GM18526 (cell line): ENCODE results near the gene KRT75.

ENCODE experiments used
- POLR2A ChIP-seq: IDR thresholded peaks from 3 replicates; pipeline ENCODE4 v1.6.1; 2011; ENCODE audit not compliant: insufficient read length; ENCODE audit errors: extremely low read depth

Gene KRT75

DNA sequence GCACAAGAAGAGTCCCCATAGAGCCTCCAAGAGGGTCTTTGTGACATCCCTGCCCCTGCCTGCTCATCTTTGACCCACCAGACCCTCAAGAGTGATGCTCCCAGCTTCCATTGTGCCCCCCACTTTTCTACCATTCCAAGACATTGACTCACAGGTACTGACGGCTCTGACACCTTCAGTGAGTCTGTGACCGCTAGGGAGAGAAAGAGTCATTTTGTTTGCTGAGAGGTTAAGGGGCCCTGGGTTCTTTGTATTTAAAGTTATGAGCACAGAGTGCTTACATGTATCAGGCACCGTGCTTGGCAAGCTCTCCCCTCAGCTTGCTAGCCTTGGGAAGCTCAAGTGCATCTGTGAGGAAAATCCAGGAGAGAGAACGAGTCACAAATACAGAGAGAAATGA, 21.0 kb downstream of the KRT75 start:
- no peak for TF ChIP-seq POLR2A

DNA sequence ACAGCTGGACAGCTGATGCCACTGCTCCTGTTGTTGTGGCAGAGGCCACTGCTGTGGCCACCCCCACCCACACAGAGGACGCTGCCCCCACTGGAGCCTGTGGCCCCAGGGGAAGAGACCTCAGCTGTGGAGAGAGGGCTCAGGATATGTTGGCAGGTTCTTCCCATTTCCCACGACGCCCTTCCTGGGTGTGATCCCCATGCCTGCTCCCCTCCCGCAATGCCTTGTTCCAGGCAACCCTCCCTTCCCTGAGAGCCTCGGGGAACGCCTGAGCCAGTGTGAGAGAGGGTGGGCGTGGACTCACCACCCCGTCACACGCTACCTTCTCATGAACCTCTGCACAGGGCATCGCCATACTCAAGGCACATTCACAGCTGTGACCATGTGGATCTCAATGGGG, 22.4 kb downstream of the KRT75 start:
- no peak for TF ChIP-seq POLR2A

DNA sequence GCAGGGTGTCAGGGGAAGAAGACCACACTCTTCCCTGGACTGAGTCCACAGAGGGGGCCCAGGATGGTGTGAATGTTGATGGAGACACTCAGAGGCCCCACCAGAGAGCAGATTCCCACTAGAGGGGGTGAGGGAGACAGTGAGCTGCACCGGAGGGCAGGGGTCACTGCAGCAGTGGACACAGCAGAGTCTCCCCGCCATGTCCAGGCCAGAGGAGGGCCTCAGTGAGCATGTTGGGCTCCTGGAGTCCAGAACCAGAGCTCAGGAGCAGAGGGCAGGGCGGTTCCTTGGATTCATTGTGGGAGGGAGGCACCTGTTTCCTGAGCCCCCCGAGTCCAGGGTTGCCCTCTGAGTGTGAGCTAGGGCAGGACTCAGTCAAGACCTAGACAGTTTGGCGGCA, 26.3 kb downstream of the KRT75 start:
- no peak for TF ChIP-seq POLR2A

DNA sequence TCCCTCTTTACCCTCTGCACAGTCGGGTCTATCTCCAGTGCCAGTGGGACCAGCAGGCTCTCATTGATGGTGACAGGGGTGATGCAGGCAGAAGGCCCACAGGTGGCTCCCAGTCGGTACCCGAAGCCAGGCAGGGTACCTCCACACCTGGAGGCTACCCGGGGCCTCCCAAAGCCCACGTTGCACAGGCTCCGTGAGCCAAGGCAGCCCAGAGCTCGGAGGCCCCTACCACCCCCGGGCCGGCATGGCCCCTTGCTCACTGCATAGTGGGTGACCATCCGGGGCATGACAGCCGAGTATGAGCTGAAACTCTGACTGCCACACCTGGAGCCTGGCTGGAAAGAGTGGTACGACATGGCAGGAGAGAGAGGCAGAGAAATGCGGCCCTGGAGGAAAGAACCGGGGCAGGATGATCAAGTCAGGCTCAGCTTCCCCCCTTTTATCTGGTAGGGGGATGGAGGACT, 28.2 kb downstream of the KRT75 start, which contains the start of gene KRT82:
Gene KRT82, minus strand, starts transcription at position 414 of the 464 bp plus-strand sequence. Its CDS starts 58 bp downstream, at position 356.
- TF ChIP-seq POLR2A: no peak

DNA sequence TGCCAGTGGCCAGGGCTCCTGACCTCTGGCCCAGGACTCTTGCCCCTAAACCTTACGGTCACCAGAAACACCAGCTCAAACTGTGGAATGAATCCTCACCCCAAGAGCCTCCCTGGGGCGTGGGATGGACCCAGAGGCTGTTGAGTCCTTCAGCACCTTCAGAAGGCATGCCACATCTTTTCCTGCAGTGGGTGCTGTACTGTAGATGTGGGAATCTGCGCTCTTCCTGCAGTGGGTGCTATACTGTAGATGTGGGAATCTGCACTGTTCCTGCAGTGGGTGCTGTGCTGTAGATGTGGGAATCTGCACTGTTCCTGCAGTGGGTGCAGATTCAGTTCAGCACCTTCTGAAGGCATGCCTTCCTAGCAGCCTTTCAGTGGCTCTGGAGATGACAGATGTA, 29.2 kb downstream of the KRT75 start:
- TF ChIP-seq POLR2A: no peak

DNA sequence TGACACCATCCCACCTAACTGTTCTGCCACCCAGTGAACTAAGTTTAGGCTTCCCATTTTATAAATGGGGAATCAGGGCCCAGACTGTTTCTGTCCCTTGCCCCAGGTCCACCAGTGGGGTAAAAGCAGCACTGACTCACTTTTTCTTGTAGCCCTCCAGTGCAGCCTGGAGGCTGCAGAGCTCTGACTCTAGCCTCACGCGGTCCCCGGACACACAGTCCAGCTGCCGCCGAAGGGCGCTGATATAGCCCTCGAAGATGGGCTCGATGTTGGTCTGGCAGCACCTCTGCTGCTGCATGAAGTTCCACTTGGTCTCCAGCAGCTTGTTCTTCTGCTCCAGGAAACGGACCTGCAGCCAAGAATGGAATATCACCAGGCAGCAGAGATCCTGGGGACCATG, 30.6 kb downstream of the KRT75 start:
- TF ChIP-seq POLR2A: no peak

DNA sequence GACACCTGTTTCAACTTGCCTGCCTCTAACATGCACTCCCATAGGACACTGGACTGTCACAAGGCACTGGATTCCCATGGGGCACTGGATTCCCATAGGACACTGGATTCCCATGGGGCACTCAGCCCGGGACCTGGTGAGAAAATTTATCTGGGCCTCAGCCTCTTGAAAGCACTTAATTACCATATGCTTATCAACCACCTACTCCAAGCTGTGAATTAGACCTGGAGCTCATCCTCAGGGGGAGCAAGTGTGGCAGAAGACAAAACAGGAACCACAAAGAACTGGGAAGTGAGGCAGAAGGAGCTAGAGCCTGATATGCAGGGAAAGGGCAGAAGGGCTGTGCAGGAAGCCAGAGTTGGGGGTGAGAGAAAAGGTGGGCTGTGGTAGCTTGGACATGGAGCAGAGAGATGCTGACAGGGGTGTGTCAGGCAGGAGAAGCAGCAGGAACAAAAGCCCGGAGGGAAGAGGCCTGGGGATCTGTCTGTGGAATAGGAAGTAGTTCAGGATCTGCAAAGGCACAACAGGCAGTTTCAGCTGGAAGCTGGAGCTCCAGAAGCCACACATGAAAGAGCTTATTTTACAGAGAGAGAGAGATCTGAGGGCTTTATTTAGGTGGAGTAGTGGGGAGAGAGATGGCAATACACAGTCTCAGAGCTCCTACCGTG, 31.2 kb downstream of the KRT75 start:
- no peak for TF ChIP-seq POLR2A

DNA sequence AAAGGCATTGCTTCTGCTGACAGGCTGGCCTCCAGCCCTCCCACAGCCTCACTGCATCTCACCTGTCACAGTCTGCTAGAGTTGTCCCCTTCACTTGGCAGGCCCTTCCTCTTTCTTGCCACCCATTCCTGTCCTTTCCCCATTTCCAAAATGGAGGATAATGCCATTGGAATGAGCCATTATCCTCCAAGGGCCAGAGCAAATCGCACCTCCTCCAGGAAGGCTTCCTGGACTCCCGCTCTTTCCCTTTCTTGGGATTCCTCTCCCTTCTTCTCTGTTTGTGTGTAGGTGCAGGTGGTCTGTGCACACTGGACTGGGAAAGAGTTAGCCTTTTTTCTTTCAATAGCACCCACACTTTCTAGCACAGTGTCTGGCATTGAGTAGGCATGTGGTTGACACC, 31.8 kb downstream of the KRT75 start:
- no peak for TF ChIP-seq POLR2A

DNA sequence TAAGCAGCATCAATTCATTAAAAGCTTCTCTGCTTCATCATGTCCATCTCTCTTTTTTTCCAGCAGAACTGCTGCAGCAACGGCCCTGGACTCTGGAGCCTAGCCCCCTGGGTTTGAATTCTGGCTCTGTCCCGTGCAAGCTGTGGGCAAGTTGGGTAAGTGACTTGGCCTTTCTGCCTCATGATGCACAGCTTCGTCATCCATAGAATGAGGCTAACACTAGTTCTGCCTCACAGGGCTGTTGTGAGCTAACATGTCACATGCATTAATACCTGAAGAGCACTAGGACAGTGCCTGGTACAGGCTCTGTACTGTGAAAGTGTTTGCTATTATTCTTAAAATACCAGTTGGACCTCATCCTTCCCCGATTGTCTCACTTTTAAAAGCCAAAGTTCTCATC, 32.2 kb downstream of the KRT75 start:
- no peak for TF ChIP-seq POLR2A

DNA sequence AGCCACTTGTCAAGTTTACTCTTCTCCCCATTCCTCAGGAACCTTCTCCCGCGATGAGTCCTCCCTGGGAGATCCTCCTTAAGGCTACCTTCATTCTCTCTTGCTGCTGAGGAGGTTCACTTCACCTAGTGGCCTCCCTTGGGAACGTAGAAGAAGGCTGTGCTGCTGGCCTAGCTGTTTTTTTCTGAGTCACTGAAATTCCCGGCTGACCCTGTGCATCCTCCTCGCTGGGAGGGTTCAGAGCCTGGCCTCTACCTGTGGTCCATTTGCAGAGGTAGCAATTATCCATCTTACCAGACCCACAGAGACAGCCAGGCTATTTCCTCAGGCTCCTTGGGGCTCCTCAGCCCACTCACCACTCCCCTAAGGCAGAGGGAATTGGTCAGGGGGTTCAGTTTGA, 32.6 kb downstream of the KRT75 start:
- no peak for TF ChIP-seq POLR2A

DNA sequence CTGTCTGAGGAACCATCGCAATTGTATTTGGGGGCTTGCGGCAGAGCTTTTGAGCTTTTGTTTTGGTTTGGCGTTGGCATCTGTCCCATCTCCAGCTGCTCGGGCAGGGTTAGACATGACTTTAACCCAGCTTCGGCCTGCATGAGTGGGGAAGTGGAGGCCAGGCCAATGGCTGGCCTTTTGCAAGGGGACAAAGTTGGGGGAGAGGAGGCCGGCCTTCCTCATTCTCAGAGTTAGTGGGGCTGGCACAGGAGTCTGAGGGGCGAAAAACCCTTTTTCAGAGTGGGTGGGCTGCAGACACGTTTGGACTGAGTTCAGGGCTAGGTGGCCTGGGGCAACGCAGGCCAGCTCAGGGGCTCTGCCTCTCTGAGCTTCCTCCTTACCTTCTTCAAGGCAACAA, 33.3 kb downstream of the KRT75 start:
- no peak for TF ChIP-seq POLR2A

DNA sequence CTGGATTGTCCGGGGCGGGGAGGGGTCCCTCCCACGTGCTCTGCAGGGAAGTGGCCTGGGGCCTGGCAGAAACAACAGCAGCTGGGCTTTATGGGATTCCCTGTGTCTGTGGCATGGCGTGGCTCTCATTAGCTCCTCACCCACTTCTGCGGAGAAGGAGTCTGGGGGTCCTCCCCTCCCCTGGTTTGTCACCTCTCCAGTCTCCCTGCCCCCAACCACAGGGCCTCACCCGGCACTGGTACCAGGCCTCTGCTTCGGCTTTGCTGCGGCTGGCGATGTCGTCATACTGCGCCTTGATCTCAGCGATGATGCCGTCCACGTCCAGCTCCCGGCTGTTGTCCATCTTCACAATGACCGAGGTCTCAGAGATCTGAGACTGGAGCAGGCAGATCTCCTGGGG, 34.4 kb downstream of the KRT75 start:
- TF ChIP-seq POLR2A: no peak

DNA sequence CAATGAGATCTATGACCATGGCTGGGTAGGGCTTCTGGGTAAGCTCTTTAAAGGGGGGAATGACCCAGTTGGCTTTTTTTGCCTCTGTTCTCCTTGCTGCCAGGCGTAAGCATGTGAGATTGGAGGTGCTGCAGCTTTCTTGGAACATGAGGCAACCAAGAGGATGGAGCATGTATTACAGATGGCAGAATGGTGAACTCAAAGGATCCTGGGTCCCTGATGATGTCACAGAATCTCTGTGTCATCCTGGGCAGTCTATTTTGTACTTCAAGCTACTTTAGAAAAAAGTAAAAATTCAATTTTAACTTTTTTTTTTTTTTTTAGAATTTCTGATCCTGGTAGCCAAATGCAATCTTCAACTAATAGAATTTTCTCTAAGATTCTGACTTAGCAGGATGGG, 36.0 kb downstream of the KRT75 start:
- no peak for TF ChIP-seq POLR2A

DNA sequence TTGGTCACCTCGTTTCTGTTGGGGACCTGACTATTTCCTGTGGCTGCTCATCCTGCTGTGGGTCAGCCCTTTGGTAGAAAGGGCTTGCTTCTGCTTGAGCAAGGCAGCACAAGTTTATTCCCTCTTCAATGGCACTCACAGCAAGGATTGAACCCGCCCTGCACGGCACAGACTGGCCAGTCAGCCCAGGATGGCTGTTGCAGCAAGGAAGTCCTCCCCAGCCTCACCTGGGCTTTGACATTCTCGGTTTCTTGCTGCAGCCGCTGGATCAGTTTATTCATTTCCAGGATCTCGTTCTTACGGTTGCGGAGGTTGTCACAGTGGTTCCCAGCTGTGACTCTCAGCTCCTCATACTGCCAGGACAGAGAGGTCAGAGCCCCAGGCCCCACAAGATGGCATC, 37.5 kb downstream of the KRT75 start:
- TF ChIP-seq POLR2A: no peak

DNA sequence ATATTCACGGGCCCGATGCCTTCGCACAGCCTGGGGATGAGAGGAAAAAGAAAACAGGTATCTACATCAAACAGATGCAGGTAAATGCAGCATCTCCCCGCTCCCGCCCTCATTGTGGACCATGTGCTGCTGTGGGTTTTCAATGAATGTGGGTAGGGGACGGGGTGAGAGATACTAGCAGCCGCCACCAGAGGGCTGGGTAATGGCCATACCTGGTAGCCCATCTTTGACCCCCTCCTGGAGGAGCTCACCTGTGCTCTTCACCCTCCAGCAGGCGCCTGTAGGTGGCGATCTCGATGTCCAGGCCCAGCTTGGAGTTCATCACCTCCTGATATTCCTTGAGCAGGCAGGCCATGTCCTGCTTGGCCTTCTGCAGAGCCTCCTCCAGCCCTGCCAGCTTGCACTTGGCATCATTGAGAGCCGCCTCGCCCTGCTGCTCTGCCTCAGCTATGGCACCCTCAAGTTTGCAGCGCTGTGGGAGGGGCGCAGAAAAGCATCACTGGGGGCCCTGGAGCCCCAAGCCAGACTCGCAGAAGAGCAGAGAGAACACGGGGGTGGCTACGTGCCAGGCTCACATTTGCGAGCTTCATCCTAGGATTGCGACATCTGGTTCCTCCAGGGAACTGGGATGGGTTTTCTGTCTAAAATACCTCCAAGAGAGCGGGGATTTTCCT, 38.3 kb downstream of the KRT75 start:
- TF ChIP-seq POLR2A: no peak

DNA sequence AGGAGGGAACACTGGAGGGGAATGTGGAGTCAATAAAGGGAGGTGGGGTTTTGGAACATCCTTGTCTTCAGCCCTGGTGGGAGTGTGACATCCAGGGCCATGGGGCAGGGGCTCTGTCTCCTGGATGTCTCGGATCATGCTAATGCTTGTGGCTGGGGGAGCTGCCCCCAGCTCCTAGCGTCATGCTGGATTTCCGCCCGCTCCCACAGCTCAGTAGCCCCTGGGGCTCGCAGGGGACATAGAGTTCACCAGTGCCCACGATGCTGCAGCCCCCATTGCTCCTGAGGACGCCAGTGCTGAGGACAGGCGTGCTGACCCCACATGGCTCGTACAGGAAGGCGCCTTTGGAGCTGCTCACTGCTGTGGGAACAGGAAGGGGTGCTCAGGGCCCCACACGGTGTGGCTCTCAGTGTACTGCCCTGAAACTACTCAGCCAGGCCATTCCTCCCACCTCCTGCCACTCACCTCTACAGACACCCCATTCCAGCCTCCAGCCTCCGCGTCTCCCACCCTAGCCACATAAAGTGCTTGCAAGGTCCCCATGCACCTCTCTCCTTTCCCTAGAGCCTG, 39.2 kb downstream of the KRT75 start:
- TF ChIP-seq POLR2A: no peak

DNA sequence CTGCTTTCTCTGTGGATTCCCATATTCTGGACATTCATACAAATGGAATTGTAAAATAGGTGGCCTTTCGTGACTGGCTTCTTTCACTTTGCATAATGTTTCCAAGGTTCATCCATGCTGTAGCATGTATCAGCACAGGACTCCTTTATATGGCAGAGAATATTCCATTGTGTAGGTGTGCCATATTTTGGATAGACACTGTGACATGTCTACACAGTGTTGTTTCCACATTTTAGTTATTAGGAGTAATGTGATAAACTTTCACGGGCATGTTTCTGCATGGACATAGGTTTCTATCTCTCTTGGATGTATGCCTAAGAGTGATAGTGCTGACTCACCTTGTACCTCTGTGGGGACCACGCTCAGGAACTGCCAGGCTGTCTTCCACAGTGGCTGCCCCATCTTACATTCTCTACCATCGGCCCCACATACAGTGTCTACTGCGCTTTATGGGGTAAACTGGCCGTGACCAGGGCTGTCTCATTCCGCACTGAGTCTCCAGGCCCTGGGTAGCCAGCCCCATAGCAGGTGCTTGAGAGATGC, 41.6 kb downstream of the KRT75 start:
- TF ChIP-seq POLR2A: no peak

DNA sequence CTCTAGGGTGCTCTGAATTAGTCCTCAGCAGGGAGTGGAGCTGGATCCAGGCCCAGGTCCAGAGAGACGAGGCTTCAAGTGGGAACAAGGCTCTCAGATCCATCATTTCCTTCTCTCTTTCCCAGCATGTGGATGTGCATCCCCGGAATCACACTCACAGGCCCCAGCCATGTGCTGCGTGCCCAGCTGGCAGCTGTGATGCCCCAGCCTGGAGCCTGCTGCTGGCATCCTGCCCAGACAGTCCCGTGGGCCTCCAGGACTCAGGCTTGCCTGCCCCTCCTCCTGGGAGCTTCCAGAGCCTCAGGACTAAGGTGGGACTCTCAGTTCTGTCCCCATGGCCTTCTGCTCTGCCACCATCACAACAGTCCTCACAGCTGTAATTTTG, 42.6 kb downstream of the KRT75 start:
- TF ChIP-seq POLR2A: no peak
